ENCODE measurements around the gene MCM9.

- TF ChIP-seq CTCF (IDR thresholded peaks at IDR 0.05; ENCODE audit: low read depth, low read length, poor library complexity, severe bottlenecking) (no peak), EZH2phosphoT487 (IDR thresholded peaks at IDR 0.05; ENCODE audit: borderline replicate concordance, low read length) (no peak)
Measured at GRCh38 chr6:118876814-118877213, 58.1 kb downstream of the MCM9 start.
